Measurements from ENCODE around the gene PRMT3. TPM values are rescaled to one million over a fixed set of nuclear protein-coding genes. Genes with fewer than 3 reads are reported as not detected.
"Not testable (repeated sequence)": the region's sequence is repeated elsewhere in the genome, so short reads cannot be mapped to it uniquely, and the experiment has no call there.

PRMT3 gene
- total RNA-seq, 1 donor from 2014 or later = 15.1 TPM

GRCh38 chr11:20450829-20451228, 63.3 kb downstream of the PRMT3 start:
- intact Hi-C loops (cut with DNase I) = no loop called here
- DNase-seq (ENCODE audit: low spot score) (no peak), ATAC-seq (no peak)

GRCh38 chr11:20451568-20451967, 64.1 kb downstream of the PRMT3 start:
- ATAC-seq (no peak), DNase-seq (ENCODE audit: low spot score) (no peak)
- intact Hi-C loops (cut with DNase I) = no loop called here

DNA sequence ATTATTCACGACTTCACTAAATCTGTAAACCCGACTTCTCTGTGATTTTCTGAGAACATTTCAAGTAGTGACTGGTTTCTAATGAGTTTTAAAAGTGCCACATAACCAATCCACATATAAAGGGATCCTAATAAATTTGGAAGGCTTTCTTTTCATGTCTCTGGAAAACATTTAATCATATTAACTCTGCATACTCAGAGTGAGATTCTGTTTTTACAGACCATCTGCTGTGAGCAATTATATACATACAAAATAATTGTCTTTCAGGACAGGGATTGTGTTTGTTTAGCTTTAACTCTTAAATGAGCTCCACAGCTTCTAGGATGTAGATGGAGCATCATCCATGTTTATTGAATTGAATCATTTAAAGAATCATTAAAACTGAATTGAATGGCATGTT, 65.1 kb downstream of the PRMT3 start:
- no peak for DNase-seq (ENCODE audit: low spot score)
- ATAC-seq = no peak
- intact Hi-C loops (cut with DNase I) = no loop called here

GRCh38 chr11:20453657-20454316, 66.3 kb downstream of the PRMT3 start:
- no peak for DNase-seq (ENCODE audit: low spot score)
- no peak for ATAC-seq

DNA sequence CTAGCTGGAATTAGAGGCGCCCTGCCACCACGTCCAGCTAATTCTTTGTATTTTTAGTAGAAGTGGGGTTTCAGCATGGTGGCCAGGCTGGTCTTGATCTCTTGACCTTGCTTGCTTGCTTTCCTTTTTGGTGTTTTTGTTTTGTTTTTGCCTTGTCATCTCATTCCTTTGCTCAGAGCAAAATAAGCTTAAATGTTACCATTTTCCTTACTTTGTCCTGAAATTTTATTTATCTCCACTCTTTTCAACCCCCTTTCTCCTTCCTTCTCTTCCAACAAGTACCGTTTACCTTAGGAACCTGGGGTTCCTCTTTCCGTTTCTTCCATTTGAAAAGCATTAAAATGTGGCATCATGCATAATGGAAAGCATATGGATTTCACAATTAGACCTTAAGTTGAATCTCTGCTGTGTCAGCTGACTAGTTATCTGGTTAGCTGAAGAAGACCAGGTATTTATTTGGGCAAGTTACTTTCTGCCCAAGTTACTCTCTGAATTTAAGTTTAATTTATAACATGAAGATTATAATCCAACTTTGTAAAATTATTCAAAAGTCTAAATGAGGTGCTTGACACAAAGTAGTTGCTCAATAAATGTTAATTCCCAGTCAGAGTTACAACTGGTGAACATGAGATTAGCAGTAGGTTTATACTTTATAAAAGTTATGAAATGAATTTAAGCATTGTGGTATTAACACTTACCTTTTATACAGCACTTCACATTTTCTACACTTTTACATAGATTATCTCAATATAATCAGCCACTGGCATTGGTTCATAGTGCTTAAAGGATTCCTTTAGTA, 69.7 kb downstream of the PRMT3 start:
- no peak for ATAC-seq
- no peak for DNase-seq (ENCODE audit: low spot score)
- intact Hi-C loops (cut with DNase I) = no loop called here

More at GRCh38 chr11:20453657-20454316, 66.3 kb downstream of the PRMT3 start:
- intact Hi-C loops (cut with DNase I) = no loop called here

GRCh38 chr11:20457934-20458680, 70.6 kb downstream of the PRMT3 start:
- intact Hi-C loops (cut with DNase I) = no loop called here
- ATAC-seq = no peak

DNA sequence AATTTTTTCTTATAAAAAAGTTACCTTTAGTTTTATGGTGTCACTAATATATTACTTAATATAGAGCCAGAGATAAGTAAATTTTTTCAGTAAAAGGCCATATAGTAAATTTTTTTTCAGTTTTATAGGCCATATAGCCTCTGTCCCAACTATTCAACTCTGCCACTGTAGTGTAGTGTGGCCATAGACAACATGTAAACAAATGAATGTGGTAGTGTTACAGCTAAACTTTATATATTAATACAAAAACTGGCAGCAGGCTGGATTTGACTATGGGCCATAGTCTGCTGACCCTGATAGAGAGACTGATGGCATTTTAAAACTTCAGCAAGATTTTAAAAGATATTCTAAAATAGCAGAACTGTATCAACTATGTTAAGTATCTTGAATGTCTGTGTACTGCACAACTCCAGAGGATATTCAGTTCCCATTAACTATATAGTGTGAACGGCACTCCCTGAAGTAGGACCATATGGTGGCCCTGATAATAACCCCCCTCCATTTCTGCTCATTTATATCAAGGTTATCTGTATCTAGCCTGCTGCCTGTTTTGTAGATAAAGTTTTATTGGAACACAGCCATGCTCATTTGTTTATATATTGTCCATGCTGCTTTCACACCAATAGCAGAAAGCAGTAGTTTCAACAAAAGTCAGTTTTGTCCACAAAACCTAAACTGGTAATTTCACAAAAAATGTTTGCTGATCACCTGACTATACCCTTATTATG, 71.6 kb downstream of the PRMT3 start:
- DNase-seq (ENCODE audit: low spot score) (no peak), ATAC-seq (no peak)
- intact Hi-C loops (cut with DNase I) = no loop called here

More at GRCh38 chr11:20457934-20458680, 70.6 kb downstream of the PRMT3 start:
- no peak for DNase-seq (ENCODE audit: low spot score)

- ATAC-seq (no peak), DNase-seq (ENCODE audit: low spot score) (no peak)
- intact Hi-C loops (cut with DNase I) = no loop called here
Measured at GRCh38 chr11:20459865-20460264, 72.3 kb downstream of the PRMT3 start.

GRCh38 chr11:20464518-20464917, 77.0 kb downstream of the PRMT3 start:
- intact Hi-C loops (cut with DNase I) = no loop called here
- ATAC-seq (no peak), DNase-seq (ENCODE audit: low spot score) (no peak)

DNA sequence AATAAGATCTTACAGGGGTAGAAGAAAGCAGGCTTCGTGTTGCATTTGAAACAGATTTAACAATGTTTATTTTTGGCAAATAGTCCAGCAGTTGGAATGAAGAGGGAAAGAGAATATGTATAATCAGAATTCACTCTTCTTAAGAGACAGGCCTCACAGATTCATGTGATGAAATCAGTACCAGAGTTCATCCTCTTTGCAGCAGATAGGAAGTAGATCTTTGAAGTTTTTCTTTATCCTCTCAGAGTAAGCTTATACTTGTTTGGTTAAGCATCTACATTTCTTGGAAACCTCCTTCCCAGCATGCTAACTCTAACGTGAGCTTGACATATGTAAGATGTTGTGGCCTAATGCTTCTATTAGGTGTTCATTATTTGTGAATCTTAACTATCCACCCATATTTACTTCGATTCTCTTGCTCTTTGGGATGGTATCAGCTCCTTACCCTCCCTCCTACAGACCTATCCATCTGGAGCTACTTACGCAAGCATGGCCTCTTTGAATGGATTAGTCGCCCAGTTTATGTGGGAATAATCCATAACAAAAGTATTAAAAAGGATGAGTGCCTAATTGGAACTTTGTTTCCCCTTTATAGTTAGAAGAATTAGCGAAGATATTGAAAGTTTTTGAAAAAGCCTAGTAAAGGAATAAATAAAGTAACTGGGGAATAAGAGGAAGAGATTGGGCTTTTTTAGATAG, 80.1 kb downstream of the PRMT3 start:
- ATAC-seq (no peak), DNase-seq (ENCODE audit: low spot score) (no peak)
- intact Hi-C loops (cut with DNase I) = no loop called here

- ATAC-seq (no peak), DNase-seq (ENCODE audit: low spot score) (no peak)
- intact Hi-C loops (cut with DNase I) = no loop called here
Measured at GRCh38 chr11:20470348-20470747, 82.8 kb downstream of the PRMT3 start.

DNA sequence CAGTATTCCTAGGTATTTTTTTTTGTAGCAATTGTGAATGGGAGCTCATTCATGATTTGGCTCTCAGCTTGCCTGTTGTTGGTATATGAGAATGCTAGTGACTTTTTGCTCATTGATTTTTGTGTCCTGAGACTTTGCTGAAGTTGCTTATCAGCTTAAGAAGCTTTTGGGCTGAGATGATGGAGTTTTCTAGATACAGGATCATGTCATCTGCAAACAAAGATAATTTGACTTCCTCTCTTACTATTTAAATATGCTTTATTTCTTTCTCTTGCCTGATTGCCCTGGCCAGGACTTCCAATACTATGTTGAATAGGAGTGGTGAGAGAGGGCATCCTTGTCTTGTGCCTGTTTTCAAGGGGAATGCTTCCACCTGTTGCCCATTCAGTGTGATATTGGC, 84.4 kb downstream of the PRMT3 start:
- DNase-seq (ENCODE audit: low spot score); ATAC-seq; intact Hi-C loops (cut with DNase I): not testable (repeated sequence)

GRCh38 chr11:20474176-20474881, 86.8 kb downstream of the PRMT3 start:
- ATAC-seq = peak; percentile 34
- DNase-seq (ENCODE audit: low spot score) = no peak
- intact Hi-C loops (cut with DNase I) = no loop called here

DNA sequence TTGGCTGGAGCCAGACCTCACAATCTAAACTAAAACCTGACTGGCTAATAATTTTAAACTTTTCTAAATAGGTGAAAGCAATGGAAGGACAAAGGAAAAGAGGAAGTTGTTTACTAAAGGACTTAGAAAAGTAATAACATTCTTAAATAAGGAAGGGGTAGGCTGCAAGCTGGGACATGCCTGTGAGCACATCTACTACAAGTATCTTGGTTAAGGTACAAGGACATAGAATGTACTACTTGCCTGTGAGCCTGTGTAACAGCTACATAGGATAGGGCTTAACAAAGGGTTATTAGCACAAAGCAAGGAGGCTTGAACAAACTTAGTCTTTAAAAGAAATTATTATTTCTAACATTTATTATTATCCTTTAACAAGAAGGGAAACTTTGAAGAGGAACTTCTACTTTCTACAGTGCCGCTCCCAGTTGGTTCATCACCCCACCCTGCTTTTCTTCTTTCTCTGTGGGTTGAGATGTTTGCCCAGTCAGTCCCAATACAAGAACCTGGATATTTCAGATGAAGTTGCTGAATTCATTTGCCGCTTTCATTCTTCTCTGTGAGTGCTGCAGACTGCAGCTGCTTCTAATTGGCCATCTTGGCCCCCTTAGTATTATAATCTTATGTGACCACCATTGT, 87.5 kb downstream of the PRMT3 start:
- DNase-seq (ENCODE audit: low spot score) (no peak), ATAC-seq (no peak)
- intact Hi-C loops (cut with DNase I) = no loop called here

- ATAC-seq (no peak), DNase-seq (ENCODE audit: low spot score) (no peak)
- intact Hi-C loops (cut with DNase I) = no loop called here
Measured at GRCh38 chr11:20477418-20478090, 90.0 kb downstream of the PRMT3 start.

- DNase-seq (ENCODE audit: low spot score) = no peak
- no peak for ATAC-seq
- intact Hi-C loops (cut with DNase I) = no loop called here
Measured at GRCh38 chr11:20479513-20479912, 92.0 kb downstream of the PRMT3 start.

GRCh38 chr11:20483931-20484330, 96.4 kb downstream of the PRMT3 start:
- intact Hi-C loops (cut with DNase I) = no loop called here
- DNase-seq (ENCODE audit: low spot score) (no peak), ATAC-seq (no peak)
